Medulla oblongata (tissue), 1 donor: ENCODE measurements around the gene ASCL4.
"Not testable (repeated sequence)": the region's sequence is repeated elsewhere in the genome, so short reads cannot be mapped to it uniquely, and the experiment has no call there.

Source experiments
- DNase-seq: peaks from one replicate; pipeline ENCODE4 v3.0.0-alpha.2; 2015; ENCODE audit errors: extremely low spot score

ASCL4 gene

GRCh38 chr12:107774349-107775029 lies at the start of gene ASCL4:
Gene ASCL4 (plus strand): TSS chr12:107774704. CDS start chr12:107775219, 515 bp downstream.
- DNase-seq = no peak

- not testable (repeated sequence) for DNase-seq
Observed at GRCh38 chr12:107727327-107727726, 47.2 kb upstream of the ASCL4 start.

- not testable (repeated sequence) for DNase-seq
Observed at GRCh38 chr12:107727742-107728141, 46.8 kb upstream of the ASCL4 start.

- peak; percentile 28 for DNase-seq
Observed at GRCh38 chr12:107730618-107731341, 43.7 kb upstream of the ASCL4 start.

- DNase-seq = no peak
Observed at GRCh38 chr12:107731366-107731765, 43.1 kb upstream of the ASCL4 start.

GRCh38 chr12:107732365-107732764 lies 42.1 kb upstream of the ASCL4 start:
- no peak for DNase-seq

- no peak for DNase-seq
Observed at GRCh38 chr12:107734139-107734538, 40.4 kb upstream of the ASCL4 start.

- DNase-seq = no peak
Observed at GRCh38 chr12:107735763-107736162, 38.7 kb upstream of the ASCL4 start.

GRCh38 chr12:107736914-107737313 lies 37.6 kb upstream of the ASCL4 start:
- DNase-seq = no peak

GRCh38 chr12:107748472-107748871 lies 26.0 kb upstream of the ASCL4 start:
- DNase-seq = no peak

GRCh38 chr12:107749083-107749482 lies 25.4 kb upstream of the ASCL4 start:
- DNase-seq = no peak

GRCh38 chr12:107759410-107759809 lies 15.1 kb upstream of the ASCL4 start:
- DNase-seq = no peak

- peak; percentile 24 for DNase-seq
Observed at GRCh38 chr12:107760207-107760808, 14.2 kb upstream of the ASCL4 start.

- peak; percentile 96 for DNase-seq
Observed at GRCh38 chr12:107760809-107761501, 13.5 kb upstream of the ASCL4 start, which contains the start of gene PRDM4. Gene PRDM4 (minus strand): TSS chr12:107761137. CDS start chr12:107760515, 622 bp downstream.

- no peak for DNase-seq
Observed at GRCh38 chr12:107761502-107761904, 13.0 kb upstream of the ASCL4 start.

GRCh38 chr12:107762874-107763273 lies 11.6 kb upstream of the ASCL4 start:
- DNase-seq = no peak

- DNase-seq = no peak
Observed at GRCh38 chr12:107764626-107765025, 9.9 kb upstream of the ASCL4 start.

- no peak for DNase-seq
Observed at GRCh38 chr12:107765316-107765715, 9.2 kb upstream of the ASCL4 start.

- no peak for DNase-seq
Observed at GRCh38 chr12:107767466-107767865, 7.0 kb upstream of the ASCL4 start.

- peak; percentile 6 for DNase-seq
Observed at GRCh38 chr12:107775093-107775721, 703 bp downstream of the ASCL4 start.

- DNase-seq = no peak
Observed at GRCh38 chr12:107776171-107776570, 1.7 kb downstream of the ASCL4 start.
